Neural progenitor cell (in vitro differentiated cells): ENCODE measurements around the gene EMP1.

Experiments used
- EZH2 ChIP-seq: fragments of 200-600 bp; sonication (generic); IDR thresholded peaks from 2 replicates; pipeline ENCODE4 v1.6.1; 2017; ENCODE audit warnings: antibody characterized with exemption, mild to moderate bottlenecking, moderate library complexity
- EZH2phosphoT487 ChIP-seq: fragments of 200-600 bp; sonication (generic); IDR thresholded peaks from 2 replicates; pipeline ENCODE4 v1.6.1; 2017; ENCODE audit warnings: antibody characterized with exemption
- TF ChIP-seq, protein P1 (sequence below): fragments of 200-600 bp; sonication (generic); IDR thresholded peaks from 2 replicates; pipeline ENCODE4 v1.5.1; 2017; ENCODE audit warnings: antibody characterized with exemption, mild to moderate bottlenecking

DNA sequence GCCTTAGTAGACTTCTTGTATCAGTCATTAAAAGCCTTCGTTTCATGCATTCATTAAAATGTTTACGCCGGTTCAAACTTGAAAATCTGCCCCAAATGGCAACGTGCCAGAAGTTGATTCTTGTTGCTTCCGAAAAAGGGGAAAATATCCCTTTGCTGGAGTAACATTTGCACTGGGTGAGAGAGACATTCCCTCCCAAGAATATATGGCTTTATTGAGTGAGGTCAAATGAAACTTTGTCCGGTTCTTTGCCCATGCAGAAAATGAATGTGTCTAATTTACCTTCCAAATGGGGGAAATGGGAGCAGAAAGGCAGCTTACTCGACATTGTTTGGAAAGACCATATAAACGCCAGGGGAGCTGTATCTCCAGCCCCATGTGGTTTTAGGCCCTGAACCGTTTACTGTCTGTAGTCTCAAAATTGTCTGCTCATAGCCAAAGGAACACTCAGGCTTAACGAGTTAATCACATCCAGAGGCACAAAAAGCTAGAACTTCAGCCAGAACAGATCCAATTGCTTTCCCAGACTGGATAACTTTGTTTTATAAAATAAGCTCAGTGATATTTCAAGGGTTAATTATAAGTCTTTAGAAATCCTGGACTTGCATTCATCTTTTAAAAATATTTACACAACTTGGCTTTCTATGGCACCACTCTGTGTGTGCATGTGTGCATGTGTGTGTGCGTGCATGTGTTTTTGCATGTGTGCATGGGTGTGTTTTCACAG, 2.9 kb upstream of the EMP1 start:
- TF ChIP-seq, protein P1, sequence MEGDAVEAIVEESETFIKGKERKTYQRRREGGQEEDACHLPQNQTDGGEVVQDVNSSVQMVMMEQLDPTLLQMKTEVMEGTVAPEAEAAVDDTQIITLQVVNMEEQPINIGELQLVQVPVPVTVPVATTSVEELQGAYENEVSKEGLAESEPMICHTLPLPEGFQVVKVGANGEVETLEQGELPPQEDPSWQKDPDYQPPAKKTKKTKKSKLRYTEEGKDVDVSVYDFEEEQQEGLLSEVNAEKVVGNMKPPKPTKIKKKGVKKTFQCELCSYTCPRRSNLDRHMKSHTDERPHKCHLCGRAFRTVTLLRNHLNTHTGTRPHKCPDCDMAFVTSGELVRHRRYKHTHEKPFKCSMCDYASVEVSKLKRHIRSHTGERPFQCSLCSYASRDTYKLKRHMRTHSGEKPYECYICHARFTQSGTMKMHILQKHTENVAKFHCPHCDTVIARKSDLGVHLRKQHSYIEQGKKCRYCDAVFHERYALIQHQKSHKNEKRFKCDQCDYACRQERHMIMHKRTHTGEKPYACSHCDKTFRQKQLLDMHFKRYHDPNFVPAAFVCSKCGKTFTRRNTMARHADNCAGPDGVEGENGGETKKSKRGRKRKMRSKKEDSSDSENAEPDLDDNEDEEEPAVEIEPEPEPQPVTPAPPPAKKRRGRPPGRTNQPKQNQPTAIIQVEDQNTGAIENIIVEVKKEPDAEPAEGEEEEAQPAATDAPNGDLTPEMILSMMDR: no peak
- TF ChIP-seq EZH2: no peak
- TF ChIP-seq EZH2phosphoT487: no peak
